IPS DF 19.7 (cell line): ENCODE measurements around the gene TP63.
A peak's percentile ranks its signal among the peaks of the same experiment; 100 is the strongest.
"Not testable (repeated sequence)": the region's sequence is repeated elsewhere in the genome, so short reads cannot be mapped to it uniquely, and the experiment has no call there.

Experiments
- DNase-seq: peaks from one replicate; pipeline ENCODE4 v3.0.0-alpha.2; 2013; ENCODE audit warnings: low read depth, low spot score

TP63 gene

DNA sequence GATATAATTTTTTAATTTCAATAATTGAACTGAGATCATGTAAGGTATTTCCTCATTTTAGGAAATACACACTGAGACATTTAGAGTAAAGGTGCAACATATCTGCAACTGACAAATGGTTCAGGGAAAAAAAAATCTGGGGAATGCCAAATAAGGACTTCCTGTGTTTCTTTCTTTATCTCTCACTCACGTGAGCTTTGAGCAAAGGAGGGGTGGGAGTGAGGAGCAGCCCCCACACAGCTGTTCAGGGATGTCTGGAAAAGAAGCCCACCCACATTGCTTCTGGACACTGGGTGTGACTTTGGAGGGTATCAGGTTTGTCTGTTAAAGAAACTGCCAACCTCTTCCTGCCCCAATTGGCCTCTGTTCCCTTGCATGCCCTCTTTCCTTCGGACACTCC lies 5.6 kb upstream of the TP63 start:
- no peak for DNase-seq

DNA sequence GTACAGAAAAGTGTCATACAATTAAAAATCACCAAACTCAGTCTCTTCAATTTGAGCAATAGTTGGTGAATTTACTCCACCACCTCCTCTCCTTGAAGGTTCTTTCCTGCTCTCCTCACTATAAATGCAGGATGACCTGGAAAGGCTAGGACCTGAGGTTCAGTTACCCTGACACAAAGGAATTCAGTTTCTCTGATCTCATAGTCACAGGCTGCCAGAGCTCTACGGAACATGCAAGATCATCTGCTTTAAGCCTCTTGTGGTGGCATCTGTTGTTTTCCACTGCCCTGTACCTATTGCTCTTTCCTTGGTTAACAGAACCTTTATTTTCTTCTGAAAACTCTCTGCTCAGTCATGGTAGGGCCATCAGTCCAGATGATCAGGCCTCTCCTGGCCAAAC lies 4.9 kb upstream of the TP63 start:
- DNase-seq: no peak

DNA sequence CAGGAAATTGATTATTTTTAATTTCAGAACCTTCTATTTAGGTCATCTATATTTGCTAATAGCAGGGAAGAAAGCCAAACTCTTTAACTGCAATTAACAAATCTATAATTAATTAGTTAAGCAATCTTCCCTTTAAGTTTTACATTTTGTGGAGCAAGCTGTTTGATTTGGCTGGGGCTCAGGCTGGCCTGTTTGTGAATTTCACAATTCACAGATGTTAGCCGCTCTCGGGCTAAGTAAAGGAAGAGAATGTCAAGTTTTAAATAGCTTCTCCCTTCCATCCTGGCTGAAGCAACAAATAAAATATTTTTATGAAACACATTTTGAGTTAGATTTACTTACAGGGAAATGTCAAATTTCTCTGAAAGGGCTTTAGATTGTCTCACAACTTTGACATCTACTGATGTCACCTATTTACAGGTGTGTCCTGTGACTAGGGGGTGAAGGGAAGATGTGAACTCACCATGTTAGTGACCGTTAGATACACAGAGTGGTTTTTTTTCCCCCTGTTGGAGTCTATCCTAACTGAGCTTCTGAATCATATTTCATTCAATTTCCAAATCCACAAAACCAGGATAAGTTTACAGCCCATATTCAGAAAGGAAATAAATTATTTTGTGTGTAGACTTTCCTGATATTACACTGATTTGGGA lies 1.3 kb upstream of the TP63 start:
- no peak for DNase-seq

DNA sequence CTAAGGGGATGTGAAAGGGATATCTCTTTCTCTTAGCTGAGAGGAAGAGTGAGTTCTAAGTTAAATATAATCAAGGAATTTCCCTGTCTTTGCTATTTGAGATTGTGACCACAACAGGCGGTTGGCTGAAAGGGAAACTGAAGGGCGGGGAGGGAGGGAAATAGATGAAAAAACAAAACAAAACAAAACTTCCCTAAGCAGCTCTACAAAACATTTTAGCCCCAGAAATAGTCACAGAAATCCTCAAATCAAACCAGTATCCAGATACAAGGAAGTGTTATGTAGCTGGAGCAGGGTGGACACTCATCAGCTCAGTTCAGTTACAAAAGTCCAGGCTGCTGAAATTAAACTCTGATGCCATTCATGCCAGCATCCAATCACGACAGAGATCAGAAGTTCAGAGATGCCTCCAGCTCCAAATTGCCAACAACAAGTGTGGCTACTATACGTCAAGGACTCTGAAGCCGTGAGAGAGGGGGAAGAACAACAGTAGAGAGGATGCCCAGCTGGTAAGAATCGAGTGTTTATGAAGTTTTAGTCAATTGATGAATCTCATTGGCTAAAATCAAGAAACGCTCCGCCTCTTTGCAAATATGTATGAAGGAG lies 319 bp upstream of the TP63 start:
- DNase-seq: no peak

DNA sequence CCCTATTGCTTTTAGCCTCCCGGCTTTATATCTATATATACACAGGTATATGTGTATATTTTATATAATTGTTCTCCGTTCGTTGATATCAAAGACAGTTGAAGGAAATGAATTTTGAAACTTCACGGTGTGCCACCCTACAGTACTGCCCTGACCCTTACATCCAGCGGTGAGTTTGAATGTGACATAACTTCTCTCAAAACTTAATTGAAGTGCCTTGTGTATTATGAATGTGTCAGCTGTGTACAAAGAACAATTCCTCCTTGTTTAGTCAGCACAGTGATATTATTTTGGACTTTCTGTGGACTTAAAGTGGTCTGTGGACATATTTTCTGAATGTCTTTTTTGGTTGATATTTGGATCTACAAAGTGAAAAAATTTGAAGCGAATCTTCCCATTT lies 220 bp downstream of the TP63 start:
- DNase-seq: no peak

DNA sequence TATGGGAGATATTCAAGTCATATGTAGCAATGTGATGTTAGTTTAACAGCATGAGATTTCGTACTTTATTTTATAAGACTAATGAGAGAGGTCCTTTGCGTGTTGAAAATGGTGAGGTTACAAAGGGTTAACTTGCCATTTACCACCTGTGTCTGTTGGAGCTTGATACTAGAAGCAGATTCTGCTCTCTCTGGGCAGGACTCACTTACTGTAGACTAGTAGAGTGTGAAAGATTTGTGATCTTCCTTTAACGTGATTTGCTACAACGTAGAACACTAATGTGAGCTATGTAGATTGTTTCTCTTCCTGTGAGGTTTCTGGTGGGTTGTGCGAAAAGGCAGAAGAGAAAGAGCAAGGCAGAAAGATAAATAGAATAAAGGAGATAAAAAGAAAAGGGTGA lies 1.1 kb downstream of the TP63 start:
- no peak for DNase-seq

DNA sequence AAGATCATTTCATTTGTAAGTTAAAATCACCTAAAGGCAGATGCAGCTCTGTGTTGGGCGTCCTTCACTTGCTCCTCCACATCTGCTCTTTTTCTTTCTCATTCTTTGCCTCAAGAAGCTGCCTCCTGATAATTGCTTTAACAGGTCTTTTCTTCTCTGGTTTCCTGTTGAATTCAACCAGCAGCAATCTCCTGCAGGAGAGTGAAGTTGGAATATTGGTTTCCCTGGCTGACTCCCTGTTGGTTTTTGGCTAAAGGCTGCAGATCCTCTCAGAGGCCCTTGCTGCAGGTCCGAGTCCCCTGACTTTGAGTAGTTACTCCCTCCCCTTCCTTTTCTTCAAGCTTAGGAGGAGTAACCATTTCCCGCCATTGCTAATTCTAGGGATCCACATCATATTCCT lies 4.2 kb downstream of the TP63 start:
- DNase-seq: peak; percentile 52

DNA sequence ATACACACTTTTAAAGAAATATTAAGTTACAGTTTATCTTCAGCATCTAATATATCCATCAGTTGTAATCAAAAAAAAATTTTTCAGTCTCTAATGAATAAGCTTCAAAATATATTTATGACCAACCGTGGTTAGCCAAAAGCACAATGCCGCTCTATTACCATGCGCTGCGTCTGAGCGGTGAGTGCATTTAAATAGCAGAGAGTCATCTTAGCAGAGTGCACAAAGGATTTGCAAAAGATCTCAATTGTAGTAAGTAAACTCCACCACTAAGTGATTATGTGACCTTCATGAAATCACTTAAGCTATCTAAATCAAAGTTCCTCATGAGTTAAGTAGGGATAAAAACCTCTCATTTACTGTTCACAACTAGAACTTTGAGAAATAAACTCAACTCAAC lies 4.9 kb downstream of the TP63 start:
- DNase-seq: no peak

DNA sequence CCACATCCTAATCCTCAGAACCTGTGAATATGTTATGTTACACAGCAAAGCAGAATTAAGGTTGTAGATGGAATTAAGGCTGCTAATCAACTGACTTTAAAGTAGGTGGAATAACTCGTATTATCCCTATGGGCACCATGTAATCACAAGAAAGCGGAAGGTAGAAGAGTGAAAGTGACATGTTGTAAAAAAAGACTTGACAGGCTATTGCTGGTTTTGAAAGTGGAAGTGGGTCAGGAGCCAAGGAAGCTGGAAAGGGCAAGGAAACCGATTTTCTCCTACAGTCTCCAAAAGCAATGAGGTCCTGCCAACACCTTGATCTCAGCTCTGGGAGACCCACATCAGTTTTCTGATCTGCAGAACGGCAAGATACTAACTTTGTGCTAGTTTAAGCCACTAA lies 6.6 kb downstream of the TP63 start:
- no peak for DNase-seq

DNA sequence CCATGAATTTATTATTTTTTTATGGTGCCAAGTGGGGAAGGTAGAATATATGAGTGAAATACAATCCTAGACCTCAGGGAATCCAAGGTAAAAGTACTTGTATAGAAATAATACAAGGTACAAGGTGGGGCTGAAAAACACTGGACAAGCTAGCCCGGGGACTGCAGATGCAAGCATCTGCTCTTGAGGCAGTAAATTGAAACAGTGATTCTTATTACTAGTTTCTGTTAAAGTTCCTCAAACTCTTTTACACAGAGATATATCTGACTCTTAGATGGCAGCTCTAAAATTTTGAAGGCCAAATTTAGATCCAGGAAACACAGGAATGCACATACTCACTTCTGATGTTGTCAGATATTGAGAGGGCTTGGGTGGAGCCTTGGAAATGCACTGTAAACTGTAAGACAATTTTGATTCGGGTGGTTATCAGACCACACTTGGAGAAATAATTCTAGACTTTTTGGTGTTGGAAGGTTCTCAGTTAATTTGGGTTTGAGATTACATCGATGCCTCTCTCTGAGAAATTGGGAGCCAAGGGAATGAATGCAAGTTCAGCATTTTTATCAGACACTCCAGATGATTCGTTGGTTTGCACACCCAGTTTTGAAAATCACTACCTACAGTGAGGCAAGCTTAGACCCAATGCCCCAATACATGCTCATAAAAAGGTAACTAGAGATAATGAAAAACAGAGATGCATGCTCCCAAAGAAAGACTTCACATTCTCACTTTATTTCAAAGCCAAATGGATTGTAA lies 7.3 kb downstream of the TP63 start:
- DNase-seq: no peak

DNA sequence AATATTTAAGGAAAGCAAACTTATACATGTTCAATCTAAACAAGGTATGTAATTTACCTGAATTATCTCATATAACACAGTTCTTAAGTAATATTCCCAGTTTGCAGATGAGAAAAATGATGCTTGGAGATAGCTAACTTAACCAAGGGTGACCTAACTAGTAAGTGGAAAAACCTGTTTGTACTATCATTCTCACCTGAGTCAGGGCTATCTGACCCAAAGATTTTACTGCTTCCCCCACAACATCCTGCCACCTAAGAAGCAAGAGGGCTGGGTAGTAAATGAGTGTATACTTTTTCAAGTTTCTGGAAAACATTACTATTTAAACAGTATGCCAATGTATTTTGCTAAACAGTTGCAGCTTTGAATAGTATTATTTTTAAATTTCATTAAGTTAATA lies 10.6 kb downstream of the TP63 start:
- DNase-seq: no peak

DNA sequence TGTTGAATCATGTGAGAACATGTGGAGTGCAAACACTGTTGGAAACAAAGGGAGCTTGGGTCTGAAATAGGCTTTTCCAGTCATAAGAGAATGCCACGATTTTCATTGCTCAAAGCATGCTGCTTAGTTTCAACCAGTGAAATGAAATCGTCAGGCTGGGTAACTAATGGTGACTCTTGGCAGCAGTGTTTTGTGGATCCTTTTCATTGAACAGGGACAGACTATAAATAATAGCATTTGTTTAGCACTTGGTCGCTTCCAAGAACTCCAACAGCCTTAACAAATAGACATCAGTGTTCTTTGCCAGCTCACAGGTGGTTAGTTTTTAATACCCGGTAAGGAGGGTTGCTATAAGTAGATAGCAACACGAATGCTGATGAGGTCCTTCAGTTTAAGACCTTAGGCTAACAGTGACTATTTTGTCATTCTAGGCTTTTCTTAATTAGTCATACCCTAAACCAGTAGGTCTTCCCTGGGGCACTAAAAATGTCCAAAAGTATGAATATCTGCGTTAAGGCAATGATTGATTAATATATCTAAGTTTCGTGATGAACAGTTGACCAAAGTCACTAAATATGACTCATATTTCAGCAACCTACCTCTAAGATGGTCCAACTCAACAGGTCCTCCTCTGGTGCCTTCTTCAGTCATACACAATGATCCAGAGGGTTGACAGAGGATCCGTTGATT lies 15.8 kb downstream of the TP63 start:
- DNase-seq: no peak

DNA sequence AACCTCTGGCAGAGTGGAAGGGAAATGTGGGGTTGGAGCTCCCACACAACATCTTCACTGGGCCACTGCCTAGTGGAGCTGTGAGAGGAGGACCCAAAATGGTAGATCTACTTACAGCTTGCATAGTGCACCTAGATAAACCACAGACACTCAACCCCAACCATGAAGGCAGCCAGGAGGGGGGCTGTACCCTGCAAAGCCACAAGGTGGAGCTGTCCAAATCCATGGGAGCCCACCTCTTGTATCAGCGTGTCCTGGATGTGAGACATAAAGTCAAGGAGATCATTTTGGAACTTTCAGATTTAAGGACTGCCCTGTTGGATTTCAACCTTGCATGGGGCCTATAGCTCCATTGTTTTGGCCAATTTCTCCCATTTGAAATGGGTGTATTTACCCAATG lies 20.9 kb downstream of the TP63 start:
- DNase-seq: no peak

DNA sequence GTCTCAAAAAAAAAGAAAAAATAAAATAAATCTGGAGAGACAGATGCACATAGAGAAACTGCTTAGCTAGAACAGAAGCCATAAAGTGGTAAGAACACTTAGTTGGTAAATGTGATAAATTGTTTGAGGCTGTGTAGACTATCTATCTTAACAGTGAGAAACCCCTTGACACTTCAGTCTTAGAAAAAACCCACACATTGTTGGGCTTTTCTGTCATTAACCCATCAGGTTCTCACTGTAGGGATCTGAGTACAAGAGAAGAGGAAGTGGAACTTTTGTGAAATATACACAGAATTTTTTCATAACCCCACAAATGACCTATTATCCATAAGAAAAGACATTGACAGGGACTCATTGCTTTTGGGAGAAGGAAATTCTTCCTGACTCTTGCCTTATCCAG lies 24.4 kb downstream of the TP63 start:
- DNase-seq: no peak

DNA sequence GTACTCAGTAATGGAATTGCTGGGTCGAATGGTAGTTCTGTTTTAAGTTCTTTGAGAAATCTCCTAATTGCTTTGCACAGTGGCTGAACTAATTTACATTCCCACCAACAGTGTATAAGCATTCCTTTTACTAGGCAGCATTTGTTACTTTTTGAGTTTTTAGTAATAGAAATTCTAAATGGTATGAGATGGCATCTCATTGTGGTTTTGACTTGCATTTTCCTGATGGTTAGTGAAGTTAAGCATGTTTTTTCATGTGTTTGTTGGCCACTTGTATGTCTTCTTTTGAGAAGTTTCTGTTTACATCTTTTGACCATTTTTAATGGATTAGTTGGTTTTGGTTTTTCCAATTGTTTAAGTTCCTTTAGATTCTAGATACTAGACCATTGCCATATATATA lies 28.4 kb downstream of the TP63 start:
- DNase-seq: no peak

DNA sequence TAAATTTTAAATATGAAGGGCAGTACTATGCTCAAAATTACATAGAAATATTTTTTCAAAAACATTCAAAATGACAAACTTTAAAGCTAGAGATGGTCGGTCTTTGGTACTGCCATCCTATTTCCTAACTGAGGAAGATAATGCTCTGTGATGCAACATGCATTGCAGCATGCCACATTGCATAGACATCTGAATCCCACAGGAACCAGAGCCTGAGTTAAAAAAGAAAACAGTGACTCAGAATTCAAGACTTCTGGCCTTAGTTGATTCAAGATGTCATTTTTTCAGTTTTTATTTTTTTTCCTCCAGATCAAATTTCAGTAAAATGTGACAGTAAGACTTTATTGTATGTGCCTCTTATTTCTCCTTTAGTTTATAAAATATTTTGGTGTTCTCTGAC lies 33.1 kb downstream of the TP63 start:
- no peak for DNase-seq

DNA sequence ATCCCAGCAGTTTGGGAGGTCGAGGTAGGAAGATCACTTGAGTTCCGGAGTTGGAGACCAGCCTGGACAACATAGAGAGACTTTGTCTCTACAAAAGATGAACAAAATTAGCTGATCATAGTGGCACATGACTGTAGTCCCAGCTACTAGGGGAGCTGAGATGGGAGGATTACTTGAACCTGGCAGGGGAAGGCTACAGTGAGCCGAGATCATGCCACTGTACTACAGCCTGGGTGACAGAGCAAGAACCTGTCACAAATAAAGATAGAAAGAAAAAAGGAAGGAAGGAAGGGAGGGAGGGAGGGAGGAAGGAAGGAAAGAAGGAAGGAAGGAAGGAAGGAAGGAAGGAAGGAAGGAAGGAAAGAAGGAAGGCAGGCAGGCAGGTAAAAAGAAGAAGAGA lies 41.2 kb downstream of the TP63 start:
- not testable (repeated sequence) for DNase-seq

DNA sequence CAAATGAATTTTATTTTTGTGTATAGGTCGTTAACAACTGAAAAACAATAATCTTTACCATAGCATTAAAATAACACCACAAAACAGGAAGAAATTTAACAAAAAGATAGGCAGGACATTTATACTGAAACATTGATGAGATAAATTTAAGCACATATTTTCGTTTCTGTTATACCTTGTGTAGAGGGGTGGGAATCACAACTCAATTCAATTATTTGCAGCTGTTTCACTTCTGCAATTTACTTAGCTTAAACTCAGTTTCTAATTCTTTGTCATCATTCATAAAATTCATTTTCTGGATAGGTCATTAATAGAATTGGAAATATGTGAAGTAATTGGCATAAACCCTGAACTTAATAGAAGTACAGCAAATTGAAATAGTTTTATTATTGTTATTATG lies 42.3 kb downstream of the TP63 start:
- DNase-seq: no peak

DNA sequence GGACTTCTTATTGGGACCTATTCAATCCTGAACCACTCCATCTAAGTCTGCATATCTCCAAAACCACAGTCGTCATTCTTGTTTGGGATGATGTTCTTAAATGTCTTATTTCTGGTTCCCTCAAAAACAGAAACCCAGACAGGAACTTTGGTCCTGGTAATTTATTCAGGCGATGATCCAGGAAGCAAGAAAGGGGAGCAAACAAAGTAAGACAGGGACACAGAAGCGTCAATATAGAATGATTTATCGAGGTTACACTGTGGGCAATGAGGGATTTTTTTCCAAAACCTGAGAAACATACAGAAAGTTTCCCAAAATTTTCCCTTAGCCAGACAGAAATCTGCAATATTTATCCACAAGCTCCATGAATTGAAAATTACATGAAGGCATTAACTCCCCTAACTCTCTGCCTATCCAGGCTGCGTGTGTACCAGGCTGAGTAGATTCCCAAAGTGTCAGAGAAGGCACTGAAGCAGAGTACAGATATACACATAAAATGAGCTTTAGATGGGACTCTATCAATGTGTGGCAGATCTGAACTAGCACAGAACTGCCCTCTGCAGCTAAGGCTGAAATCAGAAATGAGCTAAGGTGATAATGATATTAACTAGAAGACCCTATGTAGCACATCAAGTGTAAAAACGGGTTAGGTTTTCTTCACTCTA lies 43.2 kb downstream of the TP63 start:
- no peak for DNase-seq

DNA sequence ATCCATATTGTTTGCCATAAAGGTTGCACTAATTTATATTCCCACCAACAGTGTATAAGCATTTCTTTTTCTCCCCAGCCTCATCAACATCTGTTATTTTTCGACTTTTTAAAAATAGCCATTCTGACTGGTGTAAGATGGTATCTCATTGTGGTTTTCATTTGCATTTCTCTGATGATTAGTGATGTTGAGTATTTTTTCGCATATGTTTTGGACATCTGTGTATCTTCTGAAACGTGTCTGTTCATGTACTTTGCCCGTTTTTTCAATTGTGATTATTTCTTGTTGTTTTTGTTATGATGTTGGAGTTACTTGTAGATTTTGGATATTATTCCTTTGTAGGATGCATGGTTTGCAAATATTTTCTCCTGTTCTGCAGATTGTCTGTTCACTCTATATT lies 46.5 kb downstream of the TP63 start:
- no peak for DNase-seq

DNA sequence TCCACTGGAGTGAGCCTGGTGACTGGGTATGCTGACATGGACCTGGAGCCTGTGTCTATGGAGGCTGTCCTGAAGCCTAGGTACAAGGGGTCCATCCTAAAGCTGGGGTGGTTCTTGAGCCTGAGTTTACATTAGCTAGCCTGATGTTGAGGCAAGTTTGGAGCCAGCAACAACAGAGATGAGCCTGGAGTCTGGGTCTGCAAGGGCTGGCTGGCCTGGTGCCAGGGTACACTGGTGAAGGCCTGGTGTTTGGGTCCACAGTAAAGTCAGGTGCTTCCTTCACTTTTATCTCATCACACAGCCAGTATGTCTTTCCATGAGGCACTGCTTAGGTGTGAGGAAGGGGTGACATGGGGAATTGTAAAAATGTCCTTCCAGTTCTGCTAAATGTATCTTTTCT lies 49.5 kb downstream of the TP63 start:
- no peak for DNase-seq
